ENCODE results near the gene RSL24D1. TPM values are rescaled to one million over a fixed set of nuclear protein-coding genes. Genes with fewer than 3 reads are reported as not detected.

RSL24D1 gene
- total RNA-seq: 99.4 and 113 TPM in 2 replicates

DNA sequence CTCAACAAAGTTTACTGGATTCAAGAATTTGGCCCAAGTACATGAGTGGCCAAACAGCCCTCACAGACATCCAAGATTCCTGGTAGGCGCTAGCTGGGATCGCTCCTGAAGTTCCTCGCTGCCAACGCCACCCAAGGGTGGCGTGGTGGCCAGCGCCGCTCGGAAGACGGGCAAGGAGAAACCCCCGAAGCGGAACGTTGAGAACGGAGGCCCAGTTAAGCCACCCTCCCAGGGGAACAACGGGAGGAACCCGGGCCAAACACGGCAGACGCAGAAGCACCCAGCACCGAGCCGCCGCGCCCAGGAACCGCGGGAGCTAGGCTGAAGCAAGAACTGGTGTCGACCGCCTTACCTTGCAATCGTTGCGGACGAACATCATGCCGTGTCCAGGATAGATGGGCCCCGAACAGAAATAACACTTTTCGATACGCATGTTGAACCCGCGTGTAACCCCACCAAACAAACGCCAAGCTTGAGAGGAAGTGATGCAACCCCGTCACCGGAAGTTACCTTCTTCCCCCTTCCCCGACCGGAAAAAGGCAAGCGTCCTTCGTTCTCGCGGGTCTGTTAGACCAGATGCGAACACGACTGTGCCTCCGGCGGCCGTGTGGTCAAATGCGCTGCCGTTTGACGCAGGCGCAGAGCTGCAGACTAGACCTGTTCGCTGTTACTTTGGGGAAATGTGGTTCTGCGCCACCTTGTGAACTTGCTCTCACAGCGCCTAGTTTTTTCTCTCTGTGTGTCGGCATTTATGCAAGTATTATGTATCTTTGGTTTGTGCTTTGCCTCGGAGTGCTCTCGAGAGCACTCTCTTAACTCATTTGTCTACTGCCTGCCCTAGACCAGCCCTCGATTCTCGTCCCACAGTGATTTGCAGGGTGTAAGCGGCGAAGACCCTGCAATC is at the start of gene RSL24D1:
TSS of gene RSL24D1 (minus strand) at position 484 of the 904 bp plus-strand sequence. CDS start at position 433, 51 bp downstream.

Other genes starting within 250 kb of the RSL24D1 start
- gene RAB27A, start 92.9 kb upstream of the RSL24D1 start, total RNA-seq: 5.3 and 5.7 TPM in 2 replicates
- gene PIGBOS1, start 122.2 kb upstream of the RSL24D1 start, total RNA-seq: 9.6 and 27.6 TPM in 2 replicates
- 7.7 and 8.2 TPM in 2 replicates for gene PIGB, start 122.3 kb upstream of the RSL24D1 start, total RNA-seq
- 11.3 and 16.9 TPM in 2 replicates for gene CCPG1, start 211.4 kb upstream of the RSL24D1 start, total RNA-seq
- 1.1 and 3.5 TPM in 2 replicates for gene PIERCE2, start 211.6 kb upstream of the RSL24D1 start, total RNA-seq